ENCODE results near the gene UBE2G2.

- TF ChIP-seq CTCF (conservative IDR thresholded peaks at IDR 0.05; ENCODE audit: low read depth, low read length) (no peak), EZH2 (IDR thresholded peaks at IDR 0.05; ENCODE audit: borderline replicate concordance, low read depth, low read length, poor library complexity, severe bottlenecking) (no peak)
Observed at GRCh38 chr21:44810779-44811178, 9.2 kb upstream of the UBE2G2 start.

Measured in A673 (cell line).